ENCODE results near the gene VIP.
A peak's percentile ranks its signal among the peaks of the same experiment; 100 is the strongest.
"Not testable (repeated sequence)": the region's sequence is repeated elsewhere in the genome, so short reads cannot be mapped to it uniquely, and the experiment has no call there.

VIP gene

DNA sequence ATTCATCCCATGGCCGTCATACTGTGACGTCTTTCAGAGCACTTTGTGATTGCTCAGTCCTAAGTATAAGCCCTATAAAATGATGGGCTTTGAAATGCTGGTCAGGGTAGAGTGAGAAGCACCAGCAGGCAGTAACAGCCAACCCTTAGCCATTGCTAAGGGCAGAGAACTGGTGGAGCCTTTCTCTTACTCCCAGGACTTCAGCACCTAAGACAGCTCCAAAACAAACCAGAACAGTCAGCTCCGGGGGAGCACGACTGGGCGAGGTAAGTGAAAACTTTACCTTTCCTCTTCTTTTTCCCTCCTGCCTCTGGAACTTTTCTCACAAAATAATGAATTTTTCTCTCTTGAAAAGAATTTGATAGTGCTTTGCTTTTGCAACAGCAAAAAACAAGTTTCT, at the start of gene VIP:
VIP (plus strand) TSS at position 104 of the 400 bp plus-strand sequence. CDS start 1,381 bp downstream, outside the sequence.
- DNase-seq (ENCODE audit: low spot score), result peak; percentile 31

DNA sequence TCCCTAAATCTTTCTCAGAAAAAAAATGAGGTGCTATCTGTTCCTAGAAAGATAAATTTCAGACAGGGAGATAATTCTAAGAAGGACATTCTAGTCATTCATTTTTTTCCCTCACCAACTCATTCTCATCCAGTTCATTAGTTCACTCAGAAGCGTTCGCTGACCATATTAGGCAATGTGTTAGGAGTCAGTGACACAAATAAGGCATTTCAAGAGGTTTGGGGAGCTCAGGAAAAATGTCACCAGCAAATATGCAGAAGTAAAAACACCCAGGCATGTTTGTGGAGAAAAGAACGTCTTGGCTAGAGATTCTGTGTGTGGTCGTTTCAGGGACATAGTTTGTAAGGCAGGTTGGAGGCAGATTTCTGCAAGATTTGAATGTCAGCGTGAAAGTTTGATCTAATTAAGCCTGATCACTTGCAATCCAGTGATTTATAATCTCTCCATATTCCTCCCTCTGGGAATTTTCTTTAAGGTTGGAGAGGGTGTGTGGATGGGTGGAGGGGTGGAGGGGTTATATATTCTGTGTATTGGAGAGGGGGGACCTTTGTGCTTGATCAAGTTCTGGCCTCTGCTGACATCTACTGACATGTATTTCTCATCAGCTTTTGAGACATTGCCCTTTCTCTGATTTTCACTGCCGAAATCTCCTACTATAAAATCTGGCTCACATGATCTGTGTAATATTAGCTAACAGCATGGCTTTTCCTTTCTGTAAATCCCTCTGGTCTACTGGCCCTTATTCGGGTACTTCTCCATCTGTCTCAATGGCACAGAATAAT, 49.3 kb upstream of the VIP start:
- DNase-seq (ENCODE audit: low spot score), result peak; percentile 7

DNA sequence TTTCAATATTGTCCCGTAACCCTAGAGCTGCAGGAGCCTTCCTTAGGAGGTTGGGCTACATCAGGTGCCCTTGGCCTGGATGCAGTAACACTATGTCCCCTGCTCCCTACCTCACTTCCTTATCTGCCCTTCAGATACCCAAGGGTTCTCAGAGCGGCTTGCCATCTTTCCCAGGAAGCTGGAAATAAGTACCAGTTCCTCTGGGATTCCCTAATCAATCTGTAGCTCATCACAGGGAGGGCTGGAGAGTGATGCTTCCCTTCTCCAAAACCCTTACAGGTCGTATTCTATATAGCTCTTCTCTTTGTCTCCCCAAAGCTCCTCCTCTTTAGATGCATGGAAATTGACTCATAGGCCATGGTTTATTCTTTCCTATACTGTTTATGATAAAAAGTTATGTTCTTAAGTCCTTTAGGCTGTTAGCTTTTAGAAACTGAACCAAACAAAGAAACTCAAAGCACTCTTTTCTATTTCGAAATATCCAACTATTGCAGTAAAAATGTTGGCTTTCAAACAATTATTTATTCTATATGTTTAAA, 48.7 kb upstream of the VIP start:
- no peak for DNase-seq (ENCODE audit: low spot score)

DNA sequence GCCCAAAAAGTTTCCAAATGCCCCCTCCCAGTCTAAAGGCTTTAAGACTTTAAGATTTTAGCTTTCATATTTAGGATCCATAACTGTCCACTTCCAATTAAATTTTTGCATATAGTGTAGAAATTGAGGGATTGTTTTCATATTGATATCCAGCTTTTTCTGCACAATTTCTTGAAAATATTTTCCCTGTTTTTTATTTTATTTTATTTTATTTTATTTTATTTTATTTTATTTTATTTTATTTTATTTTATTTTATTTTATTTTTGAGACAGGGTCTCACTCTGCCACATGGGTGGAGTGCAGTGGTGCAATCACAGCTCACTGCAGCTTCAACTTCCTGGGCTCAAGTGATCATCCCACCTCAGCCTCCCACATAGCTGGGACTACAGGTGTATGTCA, 46.8 kb upstream of the VIP start:
- not testable (repeated sequence) for DNase-seq (ENCODE audit: low spot score)

DNA sequence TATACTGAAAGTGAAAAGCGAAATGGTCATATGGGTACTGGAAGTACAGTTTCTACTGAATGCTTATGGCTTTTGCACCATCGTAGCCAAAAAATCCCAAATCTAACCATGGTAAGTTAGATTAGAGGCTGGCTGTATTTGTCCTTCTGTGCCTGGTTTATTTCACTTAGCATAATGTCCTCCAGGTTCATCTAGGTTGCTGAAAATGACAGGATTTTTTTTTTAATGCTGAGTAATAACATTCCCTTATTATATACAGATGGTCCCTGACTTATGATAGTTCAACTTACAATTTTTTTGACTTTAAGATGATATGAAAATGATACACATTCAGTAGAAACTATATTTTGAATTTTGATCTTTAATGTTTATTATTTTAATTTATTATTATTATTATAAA, 45.3 kb upstream of the VIP start:
- no peak for DNase-seq (ENCODE audit: low spot score)

DNA sequence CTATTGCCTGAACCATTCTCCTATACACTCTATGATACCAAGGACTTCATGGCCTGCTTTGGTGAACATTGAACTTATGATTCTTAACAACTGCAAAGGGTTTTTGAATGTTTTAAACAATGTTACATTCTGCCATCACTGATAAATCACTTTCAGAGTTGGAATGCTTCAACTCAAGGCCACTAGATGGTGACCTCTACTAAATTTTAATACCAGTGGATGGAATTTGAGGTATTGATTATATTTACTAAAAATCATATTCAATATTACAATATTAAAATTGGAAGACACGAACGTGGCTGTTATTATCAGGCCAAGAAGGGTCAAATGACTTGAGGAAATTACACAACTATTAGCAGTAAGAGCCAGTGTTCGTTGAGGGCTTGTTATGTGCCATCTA, 34.3 kb upstream of the VIP start:
- DNase-seq (ENCODE audit: low spot score), result no peak

DNA sequence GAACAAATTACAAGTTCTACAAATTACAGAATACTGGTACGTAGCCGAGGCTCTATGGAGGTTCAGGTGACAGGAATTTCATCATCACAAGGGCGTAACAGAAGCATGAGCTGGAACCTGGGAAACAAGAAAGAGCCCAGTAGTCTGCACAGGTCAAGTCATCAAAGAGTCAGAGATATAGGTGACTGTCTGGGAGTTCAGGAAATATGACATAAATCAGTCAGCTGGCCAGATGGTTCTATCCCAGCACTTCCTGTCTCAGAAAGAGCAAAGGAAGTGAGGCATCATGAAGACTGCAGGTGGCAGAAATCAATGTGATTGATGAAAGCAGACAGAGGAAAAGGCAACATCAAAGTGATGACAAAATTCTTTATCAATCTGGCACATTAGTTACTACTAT, 29.6 kb upstream of the VIP start:
- no peak for DNase-seq (ENCODE audit: low spot score)

DNA sequence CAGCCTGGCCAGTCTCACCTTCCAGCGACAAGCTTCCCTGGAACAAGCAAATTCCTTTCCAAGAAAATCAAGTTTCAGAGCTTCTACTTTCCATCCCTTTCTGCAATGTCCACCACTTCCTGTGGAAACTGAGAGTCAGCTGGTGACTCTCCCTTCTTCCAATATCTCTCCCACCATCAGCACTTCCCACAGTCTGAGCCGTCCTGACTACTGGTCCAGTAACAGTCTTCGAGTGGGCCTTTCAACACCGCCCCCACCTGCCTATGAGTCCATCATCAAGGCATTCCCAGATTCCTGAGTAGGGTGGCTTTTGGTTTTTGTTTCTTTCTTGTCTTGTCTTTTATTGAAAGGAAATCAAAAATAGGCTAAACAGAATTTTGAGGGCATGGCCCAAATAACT, 28.6 kb upstream of the VIP start:
- no peak for DNase-seq (ENCODE audit: low spot score)

DNA sequence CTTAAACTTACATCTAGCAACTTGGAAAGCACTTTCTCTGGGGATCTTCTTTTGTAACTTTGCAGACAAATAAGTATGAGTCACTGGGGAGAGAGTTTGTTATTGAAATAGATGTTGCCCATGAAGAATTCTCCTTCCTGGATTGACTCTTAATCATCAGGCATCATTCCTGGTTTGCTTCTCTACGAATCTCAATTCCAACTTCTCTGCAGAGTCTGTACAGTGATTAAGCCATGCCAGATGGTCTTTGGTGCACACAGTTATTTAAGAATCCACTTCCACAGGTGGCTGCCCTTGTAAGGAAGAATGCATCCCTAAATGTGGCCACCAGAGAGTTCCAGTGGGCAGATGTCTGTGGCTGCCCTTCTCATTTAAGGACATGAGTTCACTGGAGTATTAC, 27.2 kb upstream of the VIP start:
- no peak for DNase-seq (ENCODE audit: low spot score)

DNA sequence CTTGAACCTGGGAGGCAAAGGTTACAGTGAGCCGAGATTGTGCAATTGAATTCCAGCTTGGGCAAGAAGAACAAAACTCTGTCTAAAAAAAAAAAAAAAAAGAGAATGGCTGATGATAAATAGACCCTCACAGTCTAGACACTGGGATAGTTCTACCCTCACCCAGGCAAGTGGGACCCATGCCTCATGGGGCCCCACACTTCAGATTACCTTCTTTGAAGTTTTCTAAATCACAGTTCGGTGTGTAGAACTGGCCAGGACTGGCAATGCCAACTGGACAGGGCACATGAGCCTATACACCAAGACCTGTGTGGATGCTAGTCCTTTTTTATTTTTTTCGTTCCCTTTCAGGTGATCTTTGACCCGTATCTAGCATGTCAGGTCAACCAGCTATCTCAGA, 24.3 kb upstream of the VIP start:
- DNase-seq (ENCODE audit: low spot score), result no peak

DNA sequence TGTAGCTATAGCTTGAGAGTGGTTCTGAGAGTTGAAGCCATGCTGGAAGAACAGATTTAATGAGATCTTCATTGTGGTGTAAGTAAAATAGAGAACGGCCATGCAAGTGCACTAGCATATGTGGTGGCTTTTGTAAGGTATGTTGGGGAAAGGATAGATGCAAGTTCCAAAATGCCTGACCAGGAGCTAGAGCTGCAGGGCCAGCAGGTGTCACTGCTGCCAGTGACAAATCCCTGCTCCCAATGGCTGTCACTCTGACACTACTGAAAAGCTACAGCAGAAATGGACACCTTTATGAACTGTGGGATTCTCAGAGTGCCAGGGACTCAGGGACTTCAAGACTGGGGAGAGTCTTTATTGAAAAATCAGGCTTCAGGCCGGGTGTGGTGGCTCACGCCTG, 23.1 kb upstream of the VIP start:
- no peak for DNase-seq (ENCODE audit: low spot score)

DNA sequence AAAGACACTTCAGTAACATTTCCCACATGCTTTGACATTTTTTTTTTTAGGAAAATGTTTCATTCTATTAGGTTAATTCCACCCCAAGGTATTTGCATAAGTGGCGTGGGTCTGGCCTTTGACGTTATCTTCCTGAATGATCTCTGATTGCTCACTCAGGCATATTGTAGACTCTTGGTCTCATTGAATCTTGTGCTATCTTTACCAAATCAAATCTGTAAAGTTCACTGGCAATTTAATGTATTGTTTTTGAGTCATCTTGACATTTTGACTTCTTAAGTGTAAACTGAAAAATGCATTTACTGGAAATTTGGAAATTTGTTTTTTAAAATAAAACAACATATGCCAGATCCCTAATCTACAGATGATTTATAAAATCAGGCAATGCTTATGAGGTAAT, 16.0 kb upstream of the VIP start:
- DNase-seq (ENCODE audit: low spot score), result no peak

DNA sequence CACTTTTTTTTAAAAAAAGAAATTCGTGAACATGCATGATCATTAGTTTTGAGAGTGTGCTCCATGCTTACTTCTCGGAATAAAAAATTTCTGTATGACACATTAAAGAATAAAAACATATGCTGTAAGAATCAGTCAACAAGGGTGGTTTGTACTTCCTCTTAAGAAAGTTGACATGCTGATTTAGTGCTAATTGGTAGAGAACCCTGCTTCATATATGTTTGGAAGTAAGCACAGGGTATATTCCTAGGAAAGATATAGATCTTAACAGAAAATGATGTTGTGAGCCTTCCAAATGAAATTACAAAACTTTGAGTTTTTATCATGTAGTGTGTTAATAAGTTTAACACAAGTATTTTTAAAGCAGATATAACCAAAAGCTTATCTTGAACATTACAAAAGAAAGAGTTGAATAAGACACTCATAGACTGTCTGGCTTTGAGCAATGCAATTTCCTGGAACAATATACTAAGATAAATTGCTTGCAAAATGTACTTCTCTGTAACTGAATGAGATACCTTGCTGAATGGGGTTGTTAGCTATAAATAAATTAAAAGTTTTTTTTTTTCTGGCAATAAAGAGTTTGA, 13.8 kb upstream of the VIP start:
- DNase-seq (ENCODE audit: low spot score), result no peak

DNA sequence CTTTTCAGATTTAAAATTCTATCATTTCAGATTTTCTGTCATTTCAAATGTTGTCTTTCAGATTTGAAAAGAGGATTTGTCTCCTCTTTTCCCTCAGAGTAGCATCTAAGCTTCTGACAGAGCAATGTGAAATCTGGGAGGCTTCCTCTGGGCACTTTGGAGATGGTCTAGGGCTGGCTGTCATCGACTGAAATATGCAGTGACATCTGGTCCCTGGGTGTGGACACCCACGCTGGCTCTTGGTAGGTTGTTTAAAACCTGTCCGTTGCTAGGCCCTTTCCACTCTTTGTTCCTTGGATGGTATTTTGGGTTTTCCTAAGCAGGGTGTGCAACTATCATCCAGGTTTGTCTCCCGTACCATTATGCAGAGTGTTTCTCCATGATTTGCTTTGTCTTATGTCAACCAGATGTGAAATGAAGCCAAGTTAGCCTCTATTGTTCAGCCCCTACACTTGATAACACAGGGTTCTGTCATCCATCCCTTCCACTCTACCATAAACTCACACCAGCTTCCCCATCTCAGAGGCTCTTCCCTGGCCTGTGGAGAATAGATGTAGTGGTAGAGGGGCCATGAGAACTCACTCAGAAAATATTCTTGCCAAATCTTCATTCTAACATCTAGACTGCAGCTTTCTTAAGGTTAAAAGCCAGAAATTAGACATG, 5.0 kb upstream of the VIP start:
- no peak for DNase-seq (ENCODE audit: low spot score)

DNA sequence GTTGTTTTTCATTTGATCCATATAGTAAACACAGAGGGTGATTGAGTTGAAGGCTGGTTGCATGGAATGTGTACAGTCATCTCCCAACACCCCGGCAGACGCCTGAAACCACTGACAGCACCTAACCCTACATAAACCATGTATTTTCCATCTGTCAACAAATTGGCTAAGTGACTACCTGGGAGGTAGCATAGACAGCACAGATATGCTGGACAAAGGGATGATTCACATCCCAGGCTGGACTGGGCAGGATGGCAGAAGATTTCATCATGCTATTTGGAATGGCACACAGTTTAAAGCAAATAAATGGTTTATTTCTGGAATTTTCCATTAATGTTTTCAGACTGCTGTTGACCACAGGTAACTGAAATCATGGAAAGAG, 4.4 kb upstream of the VIP start:
- no peak for DNase-seq (ENCODE audit: low spot score)

DNA sequence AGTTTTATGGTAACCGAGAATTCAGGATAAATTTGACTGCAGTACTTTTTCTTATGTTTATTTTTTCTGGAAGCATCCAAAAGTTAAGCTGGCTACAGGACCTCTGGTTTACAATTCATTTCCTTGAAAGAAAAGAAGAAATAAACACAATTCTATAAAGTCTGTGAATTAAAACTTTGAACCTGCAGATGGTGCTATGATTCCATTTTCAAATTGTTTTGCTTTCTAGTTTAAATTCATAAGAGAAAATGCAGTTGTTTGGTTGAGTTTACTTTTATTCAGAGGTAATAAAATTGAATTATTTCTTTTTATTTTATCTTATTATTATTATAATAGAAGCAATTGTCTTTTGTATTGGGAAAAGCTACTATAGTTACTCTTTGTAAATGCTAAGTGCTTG, 1.8 kb upstream of the VIP start:
- DNase-seq (ENCODE audit: low spot score), result peak; percentile 36

DNA sequence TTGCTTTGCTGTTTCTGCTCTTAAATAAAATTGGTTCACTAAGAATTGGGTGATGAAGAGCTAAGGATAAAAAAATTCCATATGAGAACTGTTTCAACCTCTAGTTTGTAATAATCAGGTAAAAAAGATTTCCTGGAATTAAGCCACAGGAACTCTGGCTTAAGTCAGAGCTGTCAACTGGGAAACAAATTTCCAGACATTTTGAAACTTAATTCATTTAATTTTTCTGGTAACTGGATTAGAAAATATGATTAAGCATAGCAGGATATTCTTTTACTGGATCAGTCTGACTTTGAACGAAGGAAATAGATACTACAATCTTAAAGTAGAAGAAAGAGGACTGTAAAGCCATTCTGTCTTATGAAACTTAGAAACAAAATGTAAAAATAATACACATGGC, 1.3 kb upstream of the VIP start:
- DNase-seq (ENCODE audit: low spot score), result no peak

DNA sequence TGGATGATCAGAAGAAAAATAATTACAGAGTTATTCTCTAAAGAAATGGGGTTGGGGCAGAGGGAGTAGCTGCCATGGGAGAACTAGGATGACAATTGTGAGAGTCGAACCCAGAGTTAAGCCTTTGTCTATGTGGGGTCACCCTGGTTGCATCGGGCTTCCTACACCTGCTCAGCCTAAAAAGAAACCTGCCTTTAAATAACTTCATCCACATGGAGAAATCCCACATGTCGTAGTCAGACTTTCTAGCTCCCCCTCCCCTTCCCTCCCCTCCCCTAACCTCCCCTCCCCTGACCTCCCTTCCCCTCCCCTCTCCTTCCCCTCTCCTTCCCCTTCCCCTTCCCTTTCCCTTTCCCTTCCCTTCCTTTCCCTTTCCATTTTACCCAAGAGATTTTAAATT, 14.7 kb downstream of the VIP start:
- no peak for DNase-seq (ENCODE audit: low spot score)

DNA sequence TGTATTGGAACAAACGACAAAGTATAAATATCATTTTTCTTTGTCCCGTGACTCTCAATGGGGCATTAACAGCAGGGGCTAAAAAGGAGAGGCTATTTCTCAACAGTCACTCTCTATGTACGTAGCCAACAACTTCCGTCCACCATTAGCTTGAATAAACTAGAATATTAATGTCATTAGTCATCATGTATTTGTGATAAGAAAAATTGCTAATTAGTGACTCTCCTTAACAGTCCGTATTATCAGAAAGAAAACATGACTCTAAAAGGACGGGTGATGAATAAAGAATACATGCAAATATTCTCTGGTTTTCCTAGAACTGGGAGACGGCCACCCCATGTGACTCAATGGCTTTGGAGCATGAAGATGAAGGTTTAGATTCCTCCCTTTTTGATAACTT, 18.6 kb downstream of the VIP start:
- DNase-seq (ENCODE audit: low spot score), result no peak

DNA sequence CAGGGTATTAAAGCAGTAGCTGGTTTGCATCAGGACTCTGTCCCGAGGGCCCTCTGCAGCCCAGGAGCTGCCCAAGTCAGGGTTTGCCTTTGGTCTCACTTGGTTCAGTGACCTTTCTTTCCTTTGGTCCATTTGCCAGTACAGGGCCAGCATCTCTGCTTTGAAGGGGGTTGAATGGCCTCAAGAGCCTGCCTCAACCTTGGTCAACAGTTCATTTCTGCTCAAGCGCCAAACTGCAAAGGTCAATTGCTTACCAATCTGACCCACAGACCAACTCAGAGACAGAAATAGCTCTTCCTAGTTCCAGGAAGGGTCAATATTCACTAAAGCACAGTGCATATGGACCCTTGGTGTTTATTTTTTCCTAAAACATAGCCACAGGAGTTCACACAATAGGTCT, 19.4 kb downstream of the VIP start:
- DNase-seq (ENCODE audit: low spot score), result no peak

DNA sequence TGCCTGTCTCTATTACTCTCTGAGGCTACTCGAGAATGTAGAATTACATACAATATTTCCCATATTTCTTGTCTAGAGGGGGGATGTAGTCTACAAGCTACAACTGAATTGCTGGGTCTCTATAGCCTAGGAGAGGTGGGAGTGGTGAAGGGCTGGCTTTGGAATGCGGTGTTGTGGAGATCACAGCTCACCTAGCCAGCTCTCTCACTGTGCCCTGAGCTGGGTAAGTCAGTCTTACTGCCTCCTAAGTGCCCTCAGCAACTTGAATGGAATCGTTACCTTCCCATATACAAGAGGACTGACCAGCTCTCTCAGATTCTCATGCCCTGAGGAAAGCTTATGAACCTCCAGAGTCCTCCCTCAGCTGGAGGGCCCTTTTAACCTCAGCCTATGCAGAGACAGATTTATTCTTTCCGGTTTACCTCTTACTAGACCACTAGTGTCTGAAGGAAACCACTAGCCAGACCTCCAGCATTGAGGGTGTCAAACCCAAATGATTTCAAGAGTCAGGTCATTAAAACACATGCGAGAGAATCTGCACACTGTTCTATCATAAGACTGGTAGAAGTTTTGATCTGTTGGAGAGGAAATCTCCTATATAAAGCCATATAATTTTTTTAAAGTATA, 20.6 kb downstream of the VIP start:
- DNase-seq (ENCODE audit: low spot score), result no peak

DNA sequence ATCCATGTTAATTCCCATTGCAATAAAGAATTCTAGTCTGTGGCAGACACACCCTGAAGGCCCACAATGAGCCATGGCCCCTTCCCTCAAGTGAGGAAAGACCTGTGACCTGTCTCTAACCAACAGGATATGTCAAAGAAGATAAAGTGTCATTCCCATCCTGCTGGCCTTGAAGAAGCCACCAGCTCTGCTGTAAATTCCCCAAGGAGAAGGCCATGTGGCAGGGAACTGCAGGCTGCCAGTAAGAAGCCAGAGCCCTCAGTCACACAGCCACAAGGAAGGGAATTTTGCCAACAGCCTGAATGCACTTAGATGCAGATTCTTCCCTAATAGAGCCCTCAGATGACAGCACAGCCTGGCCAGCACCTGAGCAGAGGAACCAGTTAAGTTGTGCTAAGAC, 24.8 kb downstream of the VIP start:
- no peak for DNase-seq (ENCODE audit: low spot score)

DNA sequence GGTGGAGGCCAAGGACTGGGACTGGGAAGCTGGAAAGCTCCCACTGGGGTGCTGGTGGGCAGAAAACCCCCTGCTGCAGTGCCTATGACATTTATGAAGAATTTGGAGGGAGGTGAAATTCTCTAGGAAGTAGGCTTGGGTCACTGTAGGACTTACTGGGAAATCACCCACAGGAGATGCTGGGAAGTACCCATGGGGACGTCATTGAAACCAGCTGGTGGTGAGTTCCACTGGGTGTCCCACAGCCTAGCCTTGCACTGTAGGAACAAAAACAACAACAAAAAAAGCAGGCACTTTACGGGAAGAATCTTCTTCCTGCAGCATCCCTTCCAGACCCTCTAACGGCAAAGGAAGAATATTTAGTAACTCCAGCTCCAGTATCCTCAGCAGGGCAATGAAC, 26.2 kb downstream of the VIP start:
- DNase-seq (ENCODE audit: low spot score), result no peak

All from NAMALWA (cell line).